OCI-M1 (cell line): ENCODE results near the gene LAMB4.

Experiments
- DNase-seq: peaks from one replicate; lab custom pipeline; 2025; lab: John Stamatoyannopoulos, UW

The LAMB4 gene

DNA sequence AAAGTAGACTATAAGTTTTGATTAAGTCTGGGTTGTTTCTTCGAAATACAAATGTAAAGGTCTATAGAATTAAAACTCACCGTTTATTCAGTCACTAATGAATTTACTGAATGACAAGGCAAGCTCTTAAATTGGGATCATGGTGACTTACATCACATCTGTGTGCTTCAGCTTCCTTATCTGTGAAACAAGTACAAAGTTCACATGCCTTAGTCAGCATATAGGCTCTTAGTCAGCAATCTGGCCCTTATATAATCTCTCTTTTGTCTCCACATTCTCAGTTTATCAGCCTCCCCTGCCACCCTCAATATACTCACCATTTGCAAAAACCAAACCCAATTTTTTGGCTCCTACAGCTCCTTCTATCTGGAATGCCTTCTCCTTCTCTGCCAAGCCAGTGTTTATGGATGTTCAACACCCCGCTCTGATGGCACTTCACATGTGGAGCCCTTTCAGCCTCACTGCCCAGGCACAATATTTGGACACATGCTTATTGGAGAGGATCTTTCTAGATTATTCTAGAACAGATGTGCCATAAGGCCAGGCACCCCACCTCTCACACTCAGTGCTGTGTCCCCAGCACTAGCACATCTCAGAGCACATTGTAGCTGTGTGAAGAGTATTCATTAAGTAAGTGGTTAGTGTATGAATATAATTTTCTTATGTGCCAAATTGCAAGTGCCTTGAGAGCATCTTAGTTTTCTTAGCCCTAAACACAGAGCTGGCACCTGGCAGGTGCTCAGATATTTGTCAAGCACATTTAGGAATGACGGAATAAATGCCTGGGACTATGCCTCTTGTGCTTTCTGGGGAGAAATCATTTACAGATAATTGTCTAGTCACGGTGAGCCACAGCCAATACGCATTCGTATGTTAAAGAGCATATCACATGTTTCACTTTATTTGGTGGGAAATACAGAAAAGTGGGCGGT is 117.4 kb downstream of the LAMB4 start:
- peak; percentile 85 for DNase-seq

GRCh38 chr7:108010377-108010776 is 119.8 kb downstream of the LAMB4 start:
- DNase-seq = peak; percentile 16

DNA sequence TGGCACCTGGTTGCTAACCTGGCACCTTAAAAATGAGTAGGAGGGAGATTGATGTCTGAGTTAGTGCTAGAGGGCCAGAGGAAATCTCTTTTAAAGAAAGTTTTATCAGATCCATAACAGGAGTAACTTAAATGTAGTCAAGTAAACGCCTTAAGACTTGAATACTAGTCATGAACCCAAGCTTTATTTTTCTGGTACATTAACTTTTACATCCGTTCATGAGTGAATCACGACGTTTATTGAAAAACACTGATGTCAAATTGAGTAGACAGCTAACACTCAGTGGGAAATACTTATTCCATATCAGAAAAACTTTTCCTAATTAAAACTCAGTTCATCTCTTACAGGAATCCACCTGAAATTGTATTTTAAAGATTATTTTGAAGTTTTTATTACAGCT is 120.3 kb downstream of the LAMB4 start:
- DNase-seq = no peak

- DNase-seq = no peak
Observed at GRCh38 chr7:108008827-108009226, 121.3 kb downstream of the LAMB4 start.

DNA sequence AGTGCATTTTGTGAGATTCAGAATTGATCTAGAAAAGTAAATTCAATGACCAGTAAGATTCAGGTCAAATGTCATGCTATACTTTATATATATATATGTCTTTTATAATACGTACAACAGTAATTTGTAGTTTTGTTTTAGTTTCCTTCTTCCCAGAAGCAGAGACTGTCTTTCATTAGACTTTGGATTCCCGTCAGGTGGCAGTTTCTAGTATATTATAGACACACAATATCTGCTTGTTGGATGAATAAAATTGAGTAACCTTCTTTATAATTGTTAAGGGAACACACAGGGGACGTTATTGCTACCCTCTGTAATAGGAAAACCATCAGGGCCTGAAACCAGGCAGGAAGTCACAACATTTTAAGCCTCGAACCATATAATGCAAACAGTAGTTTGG is 121.9 kb downstream of the LAMB4 start:
- DNase-seq = no peak

- DNase-seq = no peak
Observed at GRCh38 chr7:108007762-108008161, 122.4 kb downstream of the LAMB4 start.

DNA sequence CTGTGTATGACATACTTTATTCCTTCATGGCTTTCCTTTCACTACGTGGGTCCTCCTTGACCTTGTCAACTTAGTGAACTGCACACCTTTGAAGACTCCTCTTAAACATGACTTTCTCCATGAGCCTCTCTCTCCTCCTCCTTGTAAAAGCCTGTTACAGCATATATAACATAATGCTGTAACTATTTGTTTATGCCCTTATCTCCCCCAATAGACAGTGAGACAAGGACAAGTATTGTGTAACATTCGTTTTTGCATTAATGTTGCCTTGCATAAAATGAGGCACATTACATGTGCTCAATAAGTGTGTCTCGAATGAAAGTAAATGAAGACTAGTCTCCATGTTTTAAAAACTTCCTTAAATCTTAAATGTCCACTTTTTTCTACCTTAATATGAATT is 122.9 kb downstream of the LAMB4 start:
- peak; percentile 6 for DNase-seq

DNA sequence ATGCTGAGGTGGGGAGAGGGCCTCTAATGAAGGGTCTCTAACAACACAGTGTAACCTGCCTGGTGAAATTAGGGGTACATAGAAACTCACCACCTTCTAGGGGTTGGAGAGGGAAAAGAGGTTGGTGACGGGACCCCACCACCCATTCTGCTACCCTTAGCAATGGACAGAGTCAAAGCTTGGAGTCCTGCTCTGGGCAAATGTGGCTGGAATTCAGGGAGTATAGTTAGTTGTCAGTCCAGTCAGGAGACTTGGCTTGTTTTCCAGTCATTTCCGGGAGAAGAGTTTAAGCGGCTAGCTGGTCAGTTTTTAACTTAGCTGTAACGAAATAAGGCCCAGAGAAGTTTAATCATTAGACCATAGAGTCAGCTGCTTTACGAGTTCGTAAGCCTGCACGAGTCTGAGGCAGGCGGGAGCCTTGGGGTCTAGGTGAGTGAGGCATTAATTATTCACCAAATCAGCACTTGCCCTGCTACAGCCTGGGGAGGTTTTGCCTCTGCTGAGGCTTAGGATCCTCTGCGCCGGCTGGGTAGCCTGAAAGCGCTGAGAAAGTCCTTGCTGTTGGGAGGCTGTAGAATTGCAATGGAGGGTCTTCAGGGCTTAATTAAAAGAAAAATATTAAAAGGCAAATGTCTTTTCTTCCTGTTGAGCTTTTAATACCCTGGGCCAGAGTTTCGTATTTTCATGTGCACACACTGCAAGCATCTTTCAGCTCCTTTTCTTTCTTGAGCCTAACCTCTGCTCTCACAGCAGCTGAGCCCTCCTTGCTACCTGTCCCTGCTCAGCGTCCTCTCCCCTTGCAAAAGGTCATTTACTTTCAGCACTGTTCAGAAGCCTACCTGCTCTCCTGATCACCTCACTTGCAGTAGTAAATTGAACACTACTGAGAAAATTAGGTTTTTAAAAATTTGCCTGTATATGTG is 125.7 kb downstream of the LAMB4 start:
- DNase-seq = no peak

DNA sequence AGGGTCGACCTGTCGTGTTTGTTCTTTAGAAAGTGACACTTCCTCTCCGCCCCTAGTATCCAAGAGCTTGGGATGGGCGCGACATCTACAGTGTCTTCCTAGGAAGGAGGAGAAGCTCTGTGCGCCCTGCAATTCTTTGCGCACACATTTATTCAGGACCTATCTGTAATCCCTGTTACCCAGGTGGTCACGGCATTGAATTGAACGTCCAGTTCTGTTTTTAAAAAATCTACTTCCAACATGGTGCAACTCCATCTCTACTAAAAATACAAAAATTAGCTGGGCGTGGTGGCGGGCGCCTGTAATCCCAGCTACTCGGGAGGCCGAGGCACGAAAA is 126.6 kb downstream of the LAMB4 start:
- no peak for DNase-seq

GRCh38 chr7:108002726-108003598 is 127.2 kb downstream of the LAMB4 start, which contains the start of gene LAMB1:
TSS of gene LAMB1 (minus strand) at chr7:108003161. CDS start at chr7:108002885, 276 bp downstream.
- DNase-seq = no peak

DNA sequence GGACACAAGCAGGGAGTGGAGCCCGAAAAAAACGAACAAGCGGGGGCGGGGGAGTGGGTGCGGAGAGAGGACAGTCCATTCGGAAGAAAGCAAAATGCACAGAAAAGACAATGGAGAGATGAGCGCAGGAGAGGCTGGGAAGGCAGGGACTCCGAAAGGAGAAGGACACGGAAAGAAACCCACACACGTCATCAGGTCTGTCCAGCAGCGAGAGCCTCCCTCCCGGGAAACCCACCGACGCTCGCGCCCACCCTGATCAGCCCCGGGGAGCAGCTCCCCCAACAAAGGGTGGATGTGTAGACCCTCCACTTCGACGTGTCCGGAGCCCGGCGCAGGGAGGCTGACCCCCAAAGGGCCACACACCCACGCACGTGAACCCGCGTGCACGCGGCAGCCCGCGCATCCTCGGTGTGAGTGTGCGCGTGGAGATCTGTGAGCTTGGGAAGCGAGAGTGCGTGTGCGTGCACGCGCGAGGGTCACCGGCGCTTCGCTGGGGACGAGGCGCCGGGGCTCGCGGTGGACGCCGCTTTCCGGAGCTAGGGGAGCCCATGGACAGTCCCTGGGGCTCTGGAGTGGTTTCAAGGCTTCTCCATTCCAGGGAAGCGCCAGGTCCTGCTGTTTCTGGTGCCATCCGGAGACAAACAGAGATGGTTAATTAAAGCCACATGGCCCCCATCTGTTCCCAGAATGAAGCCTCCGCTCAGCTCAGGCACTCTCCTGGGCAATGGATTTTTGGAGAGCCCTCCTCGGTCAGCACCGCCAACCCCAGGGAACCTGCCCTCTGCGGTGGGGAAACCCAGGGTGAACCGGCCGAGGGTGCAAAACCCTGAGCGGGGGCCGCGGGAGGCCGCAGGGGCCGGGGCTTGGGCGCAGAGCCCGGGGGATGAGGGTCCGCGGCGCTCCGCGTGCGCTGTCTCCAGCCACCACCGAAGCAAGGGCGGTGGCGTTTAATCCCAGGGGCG is 128.1 kb downstream of the LAMB4 start:
- DNase-seq = no peak

DNA sequence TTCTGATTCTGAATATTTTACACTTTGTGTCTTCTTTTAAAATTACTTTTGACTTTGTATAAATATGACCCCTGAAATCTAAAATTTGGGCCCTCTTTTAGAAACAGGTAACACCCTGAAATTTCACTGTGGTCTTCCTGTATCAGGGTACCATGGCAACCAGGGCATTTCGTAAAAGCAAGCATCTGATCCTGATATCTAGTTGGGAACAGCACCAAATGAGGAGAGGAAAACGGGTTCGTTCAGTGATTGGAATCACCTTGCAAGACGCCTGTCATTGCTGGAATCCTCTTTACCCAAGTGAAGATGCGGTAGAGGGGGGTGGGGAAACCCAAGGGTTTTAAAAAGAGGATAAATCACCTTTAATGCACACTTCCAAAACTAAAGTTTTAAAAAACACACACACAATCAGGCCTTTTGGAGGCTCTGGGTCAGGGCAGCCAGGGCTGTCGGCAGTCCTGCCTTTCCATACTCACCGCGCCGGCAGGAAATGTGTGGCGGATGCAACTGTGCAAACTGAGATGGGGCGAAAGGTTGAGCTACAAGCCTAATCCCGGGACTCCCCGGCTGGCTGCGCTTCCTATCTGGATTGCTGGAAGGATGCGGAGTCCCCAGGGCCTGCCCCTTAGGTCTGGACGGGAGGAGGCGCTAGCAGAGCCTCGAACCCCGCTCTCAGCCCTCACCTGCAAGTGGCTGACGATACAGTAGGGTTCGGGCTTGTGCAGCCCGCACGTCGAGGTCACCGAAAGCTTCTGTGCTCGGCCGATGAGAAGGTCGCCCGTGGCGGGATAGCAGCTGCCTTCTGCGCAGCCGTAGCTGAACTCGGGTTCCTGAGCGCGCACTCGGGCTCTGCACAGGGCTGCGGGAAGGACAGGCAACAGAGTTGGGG is 129.0 kb downstream of the LAMB4 start:
- DNase-seq = no peak

GRCh38 chr7:107999779-108000560 is 130.2 kb downstream of the LAMB4 start:
- DNase-seq = no peak

DNA sequence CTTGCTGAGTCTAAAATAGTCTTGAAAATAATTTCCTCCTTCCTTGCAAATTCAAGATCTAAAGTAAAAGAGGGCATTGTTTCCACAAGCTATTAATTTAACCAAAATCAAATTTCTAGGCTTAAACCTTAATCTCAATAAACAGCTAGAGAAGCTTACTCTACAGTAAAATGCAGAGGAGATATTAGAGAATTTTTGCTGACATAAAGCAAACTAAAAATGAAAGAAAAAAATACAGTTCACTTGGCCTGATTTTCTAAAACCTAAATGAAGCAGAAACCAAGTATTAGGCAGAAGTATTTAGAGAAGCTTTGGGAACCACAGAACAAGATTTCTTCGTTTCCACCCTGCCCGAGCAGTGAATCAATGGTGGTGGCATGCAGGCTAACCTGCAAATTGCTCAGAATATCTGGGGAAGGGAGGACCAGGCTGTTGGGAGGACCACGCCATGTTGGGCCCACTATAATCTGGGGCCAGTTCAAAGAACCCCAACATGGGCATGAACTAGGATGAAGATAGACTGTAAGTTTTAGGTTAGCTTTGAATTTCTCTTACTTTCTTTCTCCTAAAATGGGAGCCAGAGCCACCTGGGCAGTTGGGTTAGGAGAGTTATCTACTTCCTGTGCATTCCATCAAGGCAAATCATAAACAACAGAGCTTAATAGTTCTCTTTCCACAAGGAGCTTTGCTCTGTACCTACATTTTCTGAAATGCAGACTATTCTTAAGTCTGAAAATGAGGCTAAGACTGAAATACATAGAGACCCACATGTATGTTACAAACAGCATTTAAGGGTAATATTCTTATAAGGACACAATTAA is 131.3 kb downstream of the LAMB4 start:
- DNase-seq = no peak

DNA sequence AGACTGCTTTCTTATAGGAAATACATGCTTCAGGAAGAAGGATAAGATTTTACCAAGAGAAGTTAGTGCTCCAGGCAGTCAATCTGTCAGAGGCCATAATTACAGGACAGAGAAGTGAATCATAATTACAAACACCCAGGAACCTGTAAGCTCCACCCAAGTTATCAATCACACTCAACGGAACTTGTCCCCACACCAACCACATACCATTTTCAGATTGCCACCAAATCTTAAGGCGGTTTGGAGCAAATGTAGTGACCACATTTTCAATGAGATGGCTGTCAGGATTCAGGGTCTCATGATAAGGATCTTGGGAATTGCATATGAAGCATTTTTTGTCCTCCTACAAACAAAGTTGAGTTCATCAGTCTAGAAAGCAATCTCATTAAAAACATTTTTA is 132.0 kb downstream of the LAMB4 start:
- DNase-seq = no peak

- DNase-seq = no peak
Observed at GRCh38 chr7:107996072-107996882, 133.9 kb downstream of the LAMB4 start.
